B cell (primary cell): Measurements from ENCODE around the gene FHIP2A. TPM values are rescaled to one million over a fixed set of nuclear protein-coding genes. Genes with fewer than 3 reads are reported as not detected.

Source experiments
- ATAC-seq: fragments of 200-7000 bp; cut with Tn5 transposase; one replicate; pipeline ENCODE4 v1.10.0; 2021; ENCODE audit warnings: low read depth, mild to moderate bottlenecking, moderate number of reproducible peaks, moderate library complexity
- CTCF ChIA-PET: fragments of 350-600 bp; sonication (Branson Sonifier 250); formaldehyde crosslinking; loops from one replicate; lab custom pipeline; 2021; ENCODE audit warnings: antibody characterized with exemption, inconsistent platforms; lab: Charles Lee
- POLR2A ChIA-PET: fragments of 350-600 bp; sonication (Branson Sonifier 250); formaldehyde crosslinking; loops from one replicate; lab custom pipeline; 2021; ENCODE audit warnings: antibody characterized with exemption; lab: Charles Lee
- DNase-seq: peaks from one replicate; pipeline ENCODE4 v3.0.0; 2013
- H2AFZ ChIP-seq: 2 replicates; pipeline ENCODE4 v1.6.1; 2012; ENCODE audit warnings: mild to moderate bottlenecking, low read depth, low read length; ENCODE audit not compliant: insufficient read depth, poor library complexity, severe bottlenecking
- H3K27ac ChIP-seq, 2 donors: 1 replicate in 1 of 2; 2 replicates in 1 of 2; pipeline ENCODE4 v1.5.1; 2012 to 2013; ENCODE audit warnings: low read length in 2 of 2, mild to moderate bottlenecking in 2 of 2, moderate library complexity in 1 of 2
- H3K27me3 ChIP-seq, 4 experiments: fragments of 200-600 bp in 1 of 4; sonication (generic) in 1 of 4; replicated peaks in 1 of 4; 1 replicate in 2 of 4; 2 replicates in 2 of 4; pipeline versions ENCODE4 v1.6.1 to v1.7.0; 2013 to 2016; ENCODE audit warnings: low read length in 3 of 4, mild to moderate bottlenecking in 2 of 4, mixed read lengths in 1 of 4, moderate library complexity in 1 of 4; ENCODE audit not compliant: insufficient read depth in 4 of 4, control insufficient read depth in 3 of 4; ENCODE audit errors: control extremely low read depth in 1 of 4
- H3K36me3 ChIP-seq, 2 experiments: replicated peaks in 1 of 2; 1 replicate in 1 of 2; 2 replicates in 1 of 2; pipeline versions ENCODE4 v1.6.1 to v1.7.1; 2013; ENCODE audit warnings: low read length in 1 of 2; ENCODE audit not compliant: insufficient read depth in 2 of 2, control insufficient read depth in 1 of 2; ENCODE audit errors: control extremely low read depth in 1 of 2, extremely low read depth in 1 of 2
- H3K4me1 ChIP-seq, 2 donors: fragments of 200-600 bp in 1 of 2; sonication (generic) in 1 of 2; 1 replicate in 1 of 2; 2 replicates in 1 of 2; pipeline versions ENCODE4 v1.5.1 to v1.6.1; 2013 to 2017; ENCODE audit warnings: low read length in 2 of 2; ENCODE audit not compliant: control insufficient read depth in 2 of 2, insufficient read depth in 2 of 2
- H3K4me2 ChIP-seq: replicated peaks from 2 replicates; pipeline ENCODE3; 2012; ENCODE audit warnings: mild to moderate bottlenecking, low read depth, low read length; ENCODE audit not compliant: poor library complexity, severe bottlenecking
- H3K4me3 ChIP-seq, 5 experiments: fragments of 200-600 bp in 1 of 5; sonication (generic) in 1 of 5; 1 replicate in 3 of 5; 2 replicates in 2 of 5; pipeline versions ENCODE4 v1.5.1 to v1.7.0; 2011 to 2016; ENCODE audit warnings: low read length in 4 of 5, mild to moderate bottlenecking in 4 of 5, low read depth in 2 of 5, control low read depth in 1 of 5, moderate library complexity in 1 of 5; ENCODE audit not compliant: insufficient read depth in 1 of 5; ENCODE audit errors: control extremely low read depth in 1 of 5, extremely low read depth in 1 of 5
- H3K79me2 ChIP-seq: fragments of 200-600 bp; sonication (generic); one replicate; pipeline ENCODE4 v1.6.0; 2016; ENCODE audit warnings: low read length; ENCODE audit not compliant: control insufficient read depth, insufficient read depth
- H3K9ac ChIP-seq: fragments of 200-600 bp; sonication (generic); 2 replicates; pipeline ENCODE4 v1.6.1; 2017; ENCODE audit warnings: mild to moderate bottlenecking, low read length, moderate library complexity
- H3K9me3 ChIP-seq, 3 donors: one replicate each; pipeline versions ENCODE4 v1.6.1 to v1.7.1; 2013; ENCODE audit warnings: low read length in 2 of 3; ENCODE audit not compliant: control insufficient read depth in 2 of 3, insufficient read depth in 1 of 3; ENCODE audit errors: control extremely low read depth in 1 of 3
- H4K20me1 ChIP-seq: 2 replicates; pipeline ENCODE4 v1.6.0; 2012; ENCODE audit warnings: mild to moderate bottlenecking, low read length; ENCODE audit not compliant: insufficient read depth, control insufficient read depth, poor library complexity, severe bottlenecking
- H3K27ac Mint-ChIP-seq: one replicate; pipeline ENCODE4 v1.8.0; 2021; ENCODE audit warnings: mixed read lengths
- H3K27me3 Mint-ChIP-seq: one replicate; pipeline ENCODE4 v1.8.0; 2021; ENCODE audit warnings: mixed read lengths
- H3K4me1 Mint-ChIP-seq: one replicate; pipeline ENCODE4 v1.8.0; 2021; ENCODE audit warnings: mixed read lengths
- H3K4me3 Mint-ChIP-seq: one replicate; pipeline ENCODE4 v1.8.0; 2021; ENCODE audit warnings: mixed read lengths
- H3K9me3 Mint-ChIP-seq: one replicate; pipeline ENCODE4 v1.8.0; 2022; ENCODE audit warnings: mixed read lengths; ENCODE audit not compliant: insufficient read depth
- EZH2 ChIP-seq: IDR thresholded peaks from 2 replicates; pipeline ENCODE4 v1.6.1; 2012; ENCODE audit warnings: borderline replicate concordance, low read depth, mild to moderate bottlenecking, moderate library complexity, low read length; ENCODE audit not compliant: insufficient read depth, poor library complexity, severe bottlenecking
- WGBS: methylation state at CpG from one replicate; pipeline ENCODE4 v1.1.5; 2013; ENCODE audit warnings: missing lambda C conversion rate; ENCODE audit not compliant: insufficient coverage; 5-methylcytosine and 5-hydroxymethylcytosine counted together
- intact Hi-C: fragments of 100-400 bp; cut with micrococcal nuclease; formaldehyde crosslinking; loops from one replicate; pipeline ENCODE4 v1.10.0; 2022
- polyA plus RNA-seq: library from polyadenylated mRNA; depleted of rRNA; stranded (reverse); fragments of >200 nt; gene quantifications from 2 replicates; pipeline ENCODE4 v1.2.3, GENCODE V29; 2012
- total RNA-seq, 2 donors: library from RNA; stranded (reverse); fragments of 120-200 nt in 1 of 2; gene quantifications; 1 replicate in 1 of 2; 2 replicates in 1 of 2; pipeline versions ENCODE4 v1.2.3 to v1.2.4, GENCODE V29; 2013 to 2022
- TF ChIP-seq, protein P1 (sequence below): fragments of 200-600 bp; IDR thresholded peaks from one replicate; pipeline ENCODE4 v1.8.0; 2022; ENCODE audit warnings: antibody characterized with exemption, mild to moderate bottlenecking

Gene FHIP2A
- total and polyA plus RNA-seq, 2 donors (not counting 1 experiment from before 2014, with no cell fraction given) = 4.9 to 18.2 TPM

DNA sequence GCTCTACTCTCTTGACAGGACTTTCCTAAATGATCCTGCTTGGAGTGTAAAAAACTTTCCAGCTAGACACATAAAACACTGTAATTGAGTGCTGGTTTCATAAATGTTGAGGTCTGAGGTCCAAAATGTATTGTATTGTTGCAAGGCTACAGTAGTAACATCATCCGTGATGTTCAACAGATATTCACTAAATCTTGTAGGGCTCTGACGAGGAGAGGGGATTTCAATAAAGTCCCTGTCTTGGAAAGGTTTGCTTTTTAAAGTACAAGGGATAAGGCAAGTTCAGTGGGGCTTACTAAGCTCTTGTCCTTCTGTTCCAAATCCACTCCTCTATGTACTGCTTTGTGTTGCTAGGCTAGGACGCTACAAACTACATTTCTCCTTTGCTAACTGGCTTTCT lies 48.9 kb downstream of the FHIP2A start:
- H4K20me1 ChIP-seq = no peaks in the 10 kb centered on the region
- H3K4me3 ChIP-seq = no peak overlapping the region
- peaks cover 0 to 15% (median 0%) of the 10 kb centered on the region in 4 experiments for H3K27me3 ChIP-seq
- 100% methylated on average over 1 of the region's 3 CpGs for WGBS
- no peaks in the 10 kb centered on the region for H3K9me3 Mint-ChIP-seq
- no peak overlapping the region for H3K27ac Mint-ChIP-seq
- H3K4me1 Mint-ChIP-seq = peaks cover 5% of the 10 kb centered on the region
- no peaks in the 10 kb centered on the region for H3K9me3 ChIP-seq
- no peak for DNase-seq
- no peaks in the 10 kb centered on the region for H3K36me3 ChIP-seq
- H3K27me3 Mint-ChIP-seq = peaks cover 17% of the 10 kb centered on the region
- H3K9ac ChIP-seq = no peak overlapping the region
- ChIA-PET POLR2A (no interaction called here), CTCF (interaction anchor here (1.1 kb wide), 1 partner anchor 9 kb away, joined by 4 read pairs; no protein-coding TSS in a partner anchor)
- H3K4me2 ChIP-seq = no peak overlapping the region
- H2AFZ ChIP-seq = no peak overlapping the region
- intact Hi-C loops = no loop called here
- H3K27ac ChIP-seq = no peak overlapping the region
- H3K4me3 Mint-ChIP-seq = no peak overlapping the region
- peaks cover 7 to 8% of the 10 kb centered on the region in 2 donors for H3K4me1 ChIP-seq
- no peaks in the 10 kb centered on the region for H3K79me2 ChIP-seq
- no peak for TF ChIP-seq EZH2
- TF ChIP-seq, protein P1, sequence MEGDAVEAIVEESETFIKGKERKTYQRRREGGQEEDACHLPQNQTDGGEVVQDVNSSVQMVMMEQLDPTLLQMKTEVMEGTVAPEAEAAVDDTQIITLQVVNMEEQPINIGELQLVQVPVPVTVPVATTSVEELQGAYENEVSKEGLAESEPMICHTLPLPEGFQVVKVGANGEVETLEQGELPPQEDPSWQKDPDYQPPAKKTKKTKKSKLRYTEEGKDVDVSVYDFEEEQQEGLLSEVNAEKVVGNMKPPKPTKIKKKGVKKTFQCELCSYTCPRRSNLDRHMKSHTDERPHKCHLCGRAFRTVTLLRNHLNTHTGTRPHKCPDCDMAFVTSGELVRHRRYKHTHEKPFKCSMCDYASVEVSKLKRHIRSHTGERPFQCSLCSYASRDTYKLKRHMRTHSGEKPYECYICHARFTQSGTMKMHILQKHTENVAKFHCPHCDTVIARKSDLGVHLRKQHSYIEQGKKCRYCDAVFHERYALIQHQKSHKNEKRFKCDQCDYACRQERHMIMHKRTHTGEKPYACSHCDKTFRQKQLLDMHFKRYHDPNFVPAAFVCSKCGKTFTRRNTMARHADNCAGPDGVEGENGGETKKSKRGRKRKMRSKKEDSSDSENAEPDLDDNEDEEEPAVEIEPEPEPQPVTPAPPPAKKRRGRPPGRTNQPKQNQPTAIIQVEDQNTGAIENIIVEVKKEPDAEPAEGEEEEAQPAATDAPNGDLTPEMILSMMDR = no peak
- ATAC-seq = no peak

DNA sequence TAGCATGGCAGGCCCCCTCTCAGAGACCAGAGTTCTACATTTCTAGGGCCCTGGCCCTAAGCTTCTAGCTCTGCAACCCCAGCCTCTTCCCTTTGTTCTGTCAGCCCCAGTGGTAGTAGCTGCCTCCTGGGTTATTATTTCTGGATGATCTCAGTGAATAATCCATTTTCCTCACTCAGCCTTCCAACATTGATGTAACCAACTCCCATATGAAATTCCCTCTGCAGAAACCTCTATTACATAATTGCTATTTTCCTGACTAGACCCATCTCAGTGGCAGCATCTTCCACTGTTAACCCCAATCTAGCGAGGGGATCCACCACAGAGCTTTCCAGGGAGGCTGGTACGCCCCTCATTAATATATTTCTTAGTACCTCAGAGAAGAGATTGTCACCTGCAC lies 49.8 kb downstream of the FHIP2A start:
- no peaks in the 10 kb centered on the region for H3K9me3 Mint-ChIP-seq
- Histone ChIP-seq H3K4me2 (no peak overlapping the region), H3K36me3 (no peaks in the 10 kb centered on the region), H3K4me3 (no peak overlapping the region), H3K79me2 (no peaks in the 10 kb centered on the region), H2AFZ (no peak overlapping the region), H3K9ac (no peak overlapping the region), H3K27me3 (peaks cover 0 to 17% (median under 1%) of the 10 kb centered on the region in 4 experiments), H3K27ac (no peak overlapping the region), H3K4me1 (peaks cover 7 to 8% of the 10 kb centered on the region in 2 donors), H3K9me3 (no peaks in the 10 kb centered on the region), H4K20me1 (no peaks in the 10 kb centered on the region)
- no peak for TF ChIP-seq EZH2
- TF ChIP-seq, protein P1 = no peak
- H3K27ac Mint-ChIP-seq = no peak overlapping the region
- WGBS = no CpG with 5 or more reads among the region's 2 CpGs
- intact Hi-C loops = no loop called here
- DNase-seq = no peak
- H3K4me3 Mint-ChIP-seq = no peak overlapping the region
- no peak for ATAC-seq
- CTCF ChIA-PET = interaction anchor here (0.8 kb wide), 1 partner anchor 85 kb away, joined by 3 read pairs; no protein-coding TSS in a partner anchor
- POLR2A ChIA-PET = no interaction called here
- H3K27me3 Mint-ChIP-seq = peaks cover 26% of the 10 kb centered on the region
- peaks cover 5% of the 10 kb centered on the region for H3K4me1 Mint-ChIP-seq

Other genes with a start within 250 kb of the FHIP2A start
- 148 and 149 TPM in 2 replicates for gene ABLIM1, start 163.5 kb upstream of the FHIP2A start, total RNA-seq
- 55.6 and 63.8 TPM in 2 replicates for gene ABLIM1, start 163.5 kb upstream of the FHIP2A start, polyA plus RNA-seq
- gene TRUB1, start 116.4 kb downstream of the FHIP2A start, total RNA-seq = 11.2 and 15.7 TPM in 2 replicates
- gene TRUB1, start 116.4 kb downstream of the FHIP2A start, polyA plus RNA-seq = 6.5 and 6.8 TPM in 2 replicates